ENCODE data around the gene ZNF605.
"Not testable (repeated sequence)": the region's sequence is repeated elsewhere in the genome, so short reads cannot be mapped to it uniquely, and the experiment has no call there.

Gene ZNF605

DNA sequence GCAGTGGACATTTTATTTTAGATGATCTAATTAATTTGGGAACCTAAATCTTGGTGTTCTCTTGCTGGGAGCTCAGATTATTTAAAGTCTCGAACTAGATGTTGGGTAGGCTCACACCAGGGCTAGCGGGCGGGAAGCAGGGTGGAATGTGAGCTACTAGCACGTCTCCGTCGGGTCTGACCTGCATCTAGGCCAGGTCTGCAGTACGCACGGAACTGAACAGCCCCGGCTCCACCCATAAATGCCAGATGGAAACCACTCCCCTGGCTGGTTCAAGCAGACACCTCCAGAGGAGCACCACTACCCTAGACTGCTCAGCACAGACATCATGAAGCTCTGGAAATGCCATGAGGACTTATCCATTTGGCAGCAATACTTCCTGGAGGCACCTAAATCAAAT is 10.3 kb downstream of the ZNF605 start:
- Histone ChIP-seq H3K36me3 (peaks cover 59% of the 10 kb centered on the region), H3K27ac (no peak overlapping the region), H3K27me3 (ENCODE audit: insufficient read depth, low read depth, severe bottlenecking) (no peaks in the 10 kb centered on the region), H3K4me3 (ENCODE audit: low read depth, low read length) (no peak overlapping the region), H3K9me3 (ENCODE audit: severe bottlenecking) (peaks cover 26% of the 10 kb centered on the region)
- no peak for TF ChIP-seq CTCF (IDR thresholded peaks at IDR 0.05; ENCODE audit: low read depth, low read length)
- DNase-seq: no peak

DNA sequence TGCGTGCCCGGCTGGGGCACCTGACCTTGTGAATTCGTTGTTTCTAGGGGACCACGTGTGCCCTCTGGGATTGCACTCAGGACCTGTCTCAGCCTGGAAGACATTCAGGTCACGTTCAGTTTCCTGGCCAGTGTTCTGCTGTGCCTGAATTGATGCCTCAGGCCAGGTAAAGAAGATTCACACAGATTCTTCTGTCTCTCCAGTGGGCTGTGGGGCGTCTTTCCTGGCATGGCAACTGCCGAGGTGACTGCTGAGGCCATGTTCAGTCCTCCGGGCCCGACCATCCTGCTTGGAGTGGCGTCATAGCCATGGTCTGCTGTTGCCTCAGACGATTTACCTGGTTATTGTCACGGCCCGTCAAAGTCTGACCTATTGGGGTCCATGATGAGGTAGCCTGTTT is 13.5 kb downstream of the ZNF605 start:
- peaks cover 30% of the 10 kb centered on the region for H3K9me3 ChIP-seq (ENCODE audit: severe bottlenecking)
- peaks cover 55% of the 10 kb centered on the region for H3K36me3 ChIP-seq
- H3K4me3 ChIP-seq (ENCODE audit: low read depth, low read length): no peak overlapping the region
- no peaks in the 10 kb centered on the region for H3K27me3 ChIP-seq (ENCODE audit: insufficient read depth, low read depth, severe bottlenecking)
- DNase-seq: no peak
- H3K27ac ChIP-seq: no peak overlapping the region
- TF ChIP-seq CTCF (IDR thresholded peaks at IDR 0.05; ENCODE audit: low read depth, low read length): no peak

DNA sequence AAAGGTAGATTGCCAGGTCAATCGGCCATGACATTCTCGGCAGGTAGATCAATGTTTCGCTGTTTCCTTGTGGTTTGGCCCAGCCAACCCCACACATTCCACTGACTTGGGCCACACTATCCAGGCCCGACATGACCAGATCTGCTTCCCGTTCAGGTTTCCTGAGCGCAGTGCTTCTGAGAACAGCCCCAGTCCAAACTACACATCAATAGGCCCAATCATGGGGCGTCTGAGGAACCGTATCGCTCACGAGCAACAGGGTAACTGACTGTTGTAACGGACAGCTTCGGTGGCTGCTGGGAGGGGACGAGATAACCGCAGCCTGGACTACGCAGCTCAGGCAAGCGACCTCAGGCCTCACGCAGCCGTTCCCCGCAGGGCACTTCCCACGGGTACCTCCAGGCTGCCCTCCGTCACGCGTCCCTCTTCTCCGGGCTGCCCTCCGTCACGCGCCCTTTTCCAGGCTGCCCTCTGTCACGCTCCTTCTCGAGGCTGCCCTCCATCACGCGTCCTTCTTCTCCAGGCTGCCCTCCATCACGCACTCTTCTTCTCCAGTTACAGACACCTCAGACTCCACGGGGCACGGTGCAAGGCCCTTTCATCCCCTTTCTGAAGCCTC is 14.7 kb downstream of the ZNF605 start:
- peaks cover 52% of the 10 kb centered on the region for H3K36me3 ChIP-seq
- TF ChIP-seq CTCF (IDR thresholded peaks at IDR 0.05; ENCODE audit: low read depth, low read length): no peak
- H3K9me3 ChIP-seq (ENCODE audit: severe bottlenecking): peaks cover 28% of the 10 kb centered on the region
- no peaks in the 10 kb centered on the region for H3K27me3 ChIP-seq (ENCODE audit: insufficient read depth, low read depth, severe bottlenecking)
- no peak overlapping the region for H3K4me3 ChIP-seq (ENCODE audit: low read depth, low read length)
- DNase-seq: no peak
- H3K27ac ChIP-seq: no peak overlapping the region

DNA sequence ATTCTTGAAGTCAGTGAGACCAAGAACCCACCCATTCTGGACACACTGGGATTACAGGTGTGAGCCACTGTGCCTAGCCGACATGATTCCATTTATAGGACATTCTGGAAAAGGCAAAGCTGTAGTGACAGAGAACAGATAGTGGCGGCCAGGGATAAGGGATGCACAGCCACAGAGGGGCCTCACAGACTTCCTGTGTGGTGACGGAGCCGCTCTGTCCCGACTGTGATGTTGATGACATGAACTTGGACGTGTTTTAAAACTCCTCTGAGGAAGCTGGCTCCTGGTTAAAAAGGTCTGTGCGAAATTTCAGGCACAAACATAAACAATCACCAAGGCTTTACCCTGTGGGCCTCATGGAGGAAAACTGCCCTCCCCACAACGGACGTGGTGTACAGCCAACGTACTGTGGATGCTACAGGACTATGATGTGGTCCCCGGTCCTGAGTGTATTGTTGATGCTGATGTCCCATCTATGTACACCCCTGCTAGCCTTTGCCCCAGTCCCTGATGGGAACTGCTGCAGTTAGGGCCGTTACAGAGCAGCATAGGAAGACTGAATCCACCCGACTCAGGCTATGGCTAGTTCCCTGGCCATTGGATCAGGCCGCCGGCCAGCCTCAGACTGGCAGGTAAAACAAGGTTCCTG is 15.9 kb downstream of the ZNF605 start:
- H3K27me3 ChIP-seq (ENCODE audit: insufficient read depth, low read depth, severe bottlenecking): no peaks in the 10 kb centered on the region

GRCh38 chr12:132938807-132939206 is 17.3 kb downstream of the ZNF605 start:
- not testable (repeated sequence) for H3K27me3 ChIP-seq (ENCODE audit: insufficient read depth, low read depth, severe bottlenecking); DNase-seq; H3K4me3 ChIP-seq (ENCODE audit: low read depth, low read length); H3K27ac ChIP-seq
- H3K36me3 ChIP-seq: peaks cover 33% of the 10 kb centered on the region
- peaks cover 27% of the 10 kb centered on the region for H3K9me3 ChIP-seq (ENCODE audit: severe bottlenecking)

More for the DNA sequence above, 15.9 kb downstream of the ZNF605 start:
- Histone ChIP-seq H3K36me3 (peaks cover 44% of the 10 kb centered on the region), H3K4me3 (ENCODE audit: low read depth, low read length) (no peak overlapping the region), H3K27ac (no peak overlapping the region), H3K9me3 (ENCODE audit: severe bottlenecking) (peaks cover 25% of the 10 kb centered on the region)
- DNase-seq: no peak
- TF ChIP-seq CTCF (IDR thresholded peaks at IDR 0.05; ENCODE audit: low read depth, low read length): no peak

DNA sequence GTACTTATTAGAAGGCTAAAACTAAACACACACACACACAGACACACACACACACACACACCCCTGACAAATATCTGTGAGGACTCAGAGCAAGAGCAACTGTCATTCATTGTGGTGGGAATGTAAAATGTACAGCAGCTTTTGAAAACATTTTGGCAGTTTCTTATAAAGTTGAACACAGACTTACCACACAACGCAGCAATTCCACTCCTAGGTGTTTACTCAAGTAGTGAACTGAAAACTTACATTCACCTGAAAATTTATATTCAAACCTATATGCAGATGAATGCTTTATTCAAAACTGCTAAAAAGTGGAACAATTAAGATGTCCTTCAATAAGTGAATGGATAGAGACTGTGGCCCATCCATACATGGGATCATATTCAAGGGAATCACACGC is 18.6 kb downstream of the ZNF605 start:
- DNase-seq: no peak
- Histone ChIP-seq H3K36me3 (peaks cover 33% of the 10 kb centered on the region), H3K27me3 (ENCODE audit: insufficient read depth, low read depth, severe bottlenecking) (no peaks in the 10 kb centered on the region), H3K4me3 (ENCODE audit: low read depth, low read length) (no peak overlapping the region), H3K27ac (no peak overlapping the region), H3K9me3 (ENCODE audit: severe bottlenecking) (peaks cover 29% of the 10 kb centered on the region)
- TF ChIP-seq CTCF (IDR thresholded peaks at IDR 0.05; ENCODE audit: low read depth, low read length): no peak

GRCh38 chr12:132936921-132937320 is 19.2 kb downstream of the ZNF605 start:
- not testable (repeated sequence) for H3K4me3 ChIP-seq (ENCODE audit: low read depth, low read length); DNase-seq; H3K27ac ChIP-seq; H3K27me3 ChIP-seq (ENCODE audit: insufficient read depth, low read depth, severe bottlenecking)
- Histone ChIP-seq H3K36me3 (peaks cover 32% of the 10 kb centered on the region), H3K9me3 (ENCODE audit: severe bottlenecking) (peaks cover 31% of the 10 kb centered on the region)

All from WERI-Rb-1 (cell line).